Activated CD4-positive, alpha-beta T cell treated with anti-CD3 and anti-CD28 coated beads, Interleukin-2, amount 10 ng/mL, durations not matched to agents 7 days and 5 days (primary cell): Measurements from ENCODE around the gene SARS1. TPM values are rescaled to one million over a fixed set of nuclear protein-coding genes. Genes with fewer than 3 reads are reported as not detected.
A peak's percentile ranks its signal among the peaks of the same experiment; 100 is the strongest.

Source experiments
- CTCF ChIA-PET: fragments of 350-600 bp; sonication (Branson Sonifier 250); formaldehyde crosslinking; loops from one replicate; lab custom pipeline; 2021; ENCODE audit warnings: antibody characterized with exemption; lab: Charles Lee
- POLR2A ChIA-PET: fragments of 350-600 bp; sonication (Branson Sonifier 250); formaldehyde crosslinking; loops from one replicate; lab custom pipeline; 2021; ENCODE audit warnings: antibody characterized with exemption; lab: Charles Lee
- DNase-seq: peaks from one replicate; pipeline ENCODE4 v3.0.0-alpha.2; 2020
- H3K27ac Mint-ChIP-seq: one replicate; pipeline ENCODE4 v1.8.0; 2021; ENCODE audit warnings: mild to moderate bottlenecking, moderate library complexity, mixed read lengths
- H3K27me3 Mint-ChIP-seq: one replicate; pipeline ENCODE4 v1.8.0; 2021; ENCODE audit warnings: mixed read lengths
- H3K36me3 Mint-ChIP-seq: one replicate; pipeline ENCODE4 v1.8.0; 2021; ENCODE audit warnings: low read depth, mixed read lengths
- H3K4me1 Mint-ChIP-seq: one replicate; pipeline ENCODE4 v1.8.0; 2021; ENCODE audit warnings: mixed read lengths
- H3K4me3 Mint-ChIP-seq: one replicate; pipeline ENCODE4 v1.8.0; 2021; ENCODE audit warnings: mild to moderate bottlenecking, moderate library complexity, mixed read lengths
- H3K9me3 Mint-ChIP-seq: one replicate; pipeline ENCODE4 v1.8.0; 2021; ENCODE audit warnings: mixed read lengths
- total RNA-seq, 2 experiments: library from RNA; stranded (reverse); gene quantifications; one replicate each; pipeline ENCODE4 v1.2.3, GENCODE V29; 2021

The SARS1 gene
- total RNA-seq, 2 experiments from 2014 or later: 138 to 140 TPM

- H3K36me3 Mint-ChIP-seq: no peaks in the 10 kb centered on the region
- H3K4me1 Mint-ChIP-seq: peaks cover 2% of the 10 kb centered on the region
- ChIA-PET POLR2A (no interaction called here), CTCF (interaction anchor here (1.3 to 4.0 kb wide), 6 partner anchors 8 to 277 kb away, joined by 3 to 14 read pairs (median 7); no protein-coding TSS in a partner anchor)
- no peaks in the 10 kb centered on the region for H3K9me3 Mint-ChIP-seq
- H3K27ac Mint-ChIP-seq: no peak overlapping the region
- no peak for DNase-seq
- no peak overlapping the region for H3K4me3 Mint-ChIP-seq
- peaks cover under 1% of the 10 kb centered on the region for H3K27me3 Mint-ChIP-seq
Measured at GRCh38 chr1:109255678-109256077, 42.0 kb downstream of the SARS1 start.

- H3K27ac Mint-ChIP-seq: peak overlapping the region; percentile 31
- ChIA-PET CTCF (interaction anchor here (1.4 to 2.9 kb wide), 4 partner anchors 16 to 276 kb away, joined by 4 to 13 read pairs (median 7); no protein-coding TSS in a partner anchor), POLR2A (no interaction called here)
- no peak overlapping the region for H3K4me3 Mint-ChIP-seq
- no peaks in the 10 kb centered on the region for H3K36me3 Mint-ChIP-seq
- no peaks in the 10 kb centered on the region for H3K27me3 Mint-ChIP-seq
- H3K4me1 Mint-ChIP-seq: peaks cover 2% of the 10 kb centered on the region
- no peaks in the 10 kb centered on the region for H3K9me3 Mint-ChIP-seq
- no peak for DNase-seq
Measured at GRCh38 chr1:109256085-109256484, 42.4 kb downstream of the SARS1 start.

GRCh38 chr1:109256971-109257681 is 43.4 kb downstream of the SARS1 start:
- Mint-ChIP-seq H3K9me3 (no peaks in the 10 kb centered on the region), H3K4me1 (peaks cover 2% of the 10 kb centered on the region), H3K4me3 (no peak overlapping the region), H3K36me3 (no peaks in the 10 kb centered on the region), H3K27me3 (no peaks in the 10 kb centered on the region), H3K27ac (no peak overlapping the region)
- POLR2A ChIA-PET: no interaction called here
- no peak for DNase-seq
- CTCF ChIA-PET: interaction anchor here (0.6 to 2.9 kb wide), 10 partner anchors 10 to 275 kb away, joined by 3 to 13 read pairs (median 4); partner anchors contain the start of gene SORT1

GRCh38 chr1:109257682-109258421 is 44.1 kb downstream of the SARS1 start:
- no peaks in the 10 kb centered on the region for H3K27me3 Mint-ChIP-seq
- H3K4me1 Mint-ChIP-seq: peaks cover 2% of the 10 kb centered on the region
- ChIA-PET POLR2A (no interaction called here), CTCF (interaction anchor here (0.6 to 2.3 kb wide), 8 partner anchors 10 to 275 kb away, joined by 3 to 13 read pairs (median 4); partner anchors contain the start of gene SORT1)
- DNase-seq: no peak
- H3K27ac Mint-ChIP-seq: no peak overlapping the region
- no peaks in the 10 kb centered on the region for H3K36me3 Mint-ChIP-seq
- H3K4me3 Mint-ChIP-seq: no peak overlapping the region
- no peaks in the 10 kb centered on the region for H3K9me3 Mint-ChIP-seq

- POLR2A ChIA-PET: no interaction called here
- H3K27ac Mint-ChIP-seq: no peak overlapping the region
- H3K9me3 Mint-ChIP-seq: no peaks in the 10 kb centered on the region
- no peaks in the 10 kb centered on the region for H3K27me3 Mint-ChIP-seq
- no peak for DNase-seq
- H3K4me1 Mint-ChIP-seq: peaks cover 6% of the 10 kb centered on the region
- H3K4me3 Mint-ChIP-seq: no peak overlapping the region
- CTCF ChIA-PET: interaction anchor here (2.3 kb wide), 1 partner anchor 273 kb away, joined by 7 read pairs; no protein-coding TSS in a partner anchor
- no peaks in the 10 kb centered on the region for H3K36me3 Mint-ChIP-seq
Measured at GRCh38 chr1:109258481-109259466, 45.1 kb downstream of the SARS1 start.

GRCh38 chr1:109259674-109260557 is 46.2 kb downstream of the SARS1 start:
- Mint-ChIP-seq H3K27ac (no peak overlapping the region), H3K36me3 (no peaks in the 10 kb centered on the region), H3K4me1 (peaks cover 6% of the 10 kb centered on the region), H3K27me3 (no peaks in the 10 kb centered on the region), H3K9me3 (no peaks in the 10 kb centered on the region), H3K4me3 (no peak overlapping the region)
- CTCF ChIA-PET: interaction anchor here (2.3 kb wide), 1 partner anchor 272 kb away, joined by 7 read pairs; no protein-coding TSS in a partner anchor
- DNase-seq: no peak
- POLR2A ChIA-PET: no interaction called here

GRCh38 chr1:109261006-109261405 is 47.3 kb downstream of the SARS1 start:
- peaks cover 6% of the 10 kb centered on the region for H3K4me1 Mint-ChIP-seq
- H3K4me3 Mint-ChIP-seq: no peak overlapping the region
- DNase-seq: no peak
- H3K9me3 Mint-ChIP-seq: no peaks in the 10 kb centered on the region
- no peaks in the 10 kb centered on the region for H3K27me3 Mint-ChIP-seq
- CTCF ChIA-PET: interaction anchor here (2.3 kb wide), 1 partner anchor 271 kb away, joined by 7 read pairs; no protein-coding TSS in a partner anchor
- POLR2A ChIA-PET: no interaction called here
- H3K27ac Mint-ChIP-seq: no peak overlapping the region
- no peaks in the 10 kb centered on the region for H3K36me3 Mint-ChIP-seq

- ChIA-PET POLR2A (no interaction called here), CTCF (no interaction called here)
- Mint-ChIP-seq H3K9me3 (no peaks in the 10 kb centered on the region), H3K4me3 (no peak overlapping the region), H3K27me3 (no peaks in the 10 kb centered on the region), H3K27ac (no peak overlapping the region), H3K4me1 (peaks cover 6% of the 10 kb centered on the region), H3K36me3 (no peaks in the 10 kb centered on the region)
- DNase-seq: no peak
Measured at GRCh38 chr1:109261578-109261977, 47.9 kb downstream of the SARS1 start.

GRCh38 chr1:109262231-109263055 is 48.7 kb downstream of the SARS1 start:
- no peaks in the 10 kb centered on the region for H3K9me3 Mint-ChIP-seq
- H3K27me3 Mint-ChIP-seq: no peaks in the 10 kb centered on the region
- ChIA-PET POLR2A (no interaction called here), CTCF (interaction anchor here (0.7 to 3.3 kb wide), 5 partner anchors 14 to 270 kb away, joined by 3 to 16 read pairs (median 10); partner anchors contain the start of gene SORT1)
- no peak for DNase-seq
- peaks cover 4% of the 10 kb centered on the region for H3K4me1 Mint-ChIP-seq
- no peak overlapping the region for H3K4me3 Mint-ChIP-seq
- H3K36me3 Mint-ChIP-seq: no peaks in the 10 kb centered on the region
- H3K27ac Mint-ChIP-seq: no peak overlapping the region

GRCh38 chr1:109263234-109263596 is 49.5 kb downstream of the SARS1 start:
- no peaks in the 10 kb centered on the region for H3K36me3 Mint-ChIP-seq
- no peak overlapping the region for H3K4me3 Mint-ChIP-seq
- peaks cover 3% of the 10 kb centered on the region for H3K4me1 Mint-ChIP-seq
- POLR2A ChIA-PET: no interaction called here
- no peaks in the 10 kb centered on the region for H3K9me3 Mint-ChIP-seq
- CTCF ChIA-PET: interaction anchor here (0.7 to 3.3 kb wide), 6 partner anchors 14 to 269 kb away, joined by 3 to 16 read pairs (median 7); partner anchors contain the start of gene SORT1
- H3K27me3 Mint-ChIP-seq: no peaks in the 10 kb centered on the region
- H3K27ac Mint-ChIP-seq: no peak overlapping the region
- no peak for DNase-seq
